Activated naive CD4-positive, alpha-beta T cell treated with anti-CD3 and anti-CD28 coated beads, Interleukin-2, amount 10 ng/mL, durations not matched to agents 7 days and 5 days (primary cell): ENCODE results near the gene WBP2.
"Not testable (repeated sequence)": the region's sequence is repeated elsewhere in the genome, so short reads cannot be mapped to it uniquely, and the experiment has no call there.

ENCODE experiments used
- CTCF ChIA-PET: fragments of 350-600 bp; sonication (Branson Sonifier 250); formaldehyde crosslinking; loops from one replicate; lab custom pipeline; 2021; ENCODE audit warnings: antibody characterized with exemption; lab: Charles Lee
- DNase-seq: peaks from one replicate; pipeline ENCODE4 v3.0.0-alpha.2; 2020
- H3K27ac Mint-ChIP-seq: one replicate; pipeline ENCODE4 v1.8.0; 2021; ENCODE audit warnings: mild to moderate bottlenecking, moderate library complexity, mixed read lengths
- H3K27me3 Mint-ChIP-seq: one replicate; pipeline ENCODE4 v1.8.0; 2021; ENCODE audit warnings: mild to moderate bottlenecking, mixed read lengths
- H3K36me3 Mint-ChIP-seq: one replicate; pipeline ENCODE4 v1.8.0; 2021; ENCODE audit warnings: mixed read lengths
- H3K4me1 Mint-ChIP-seq: one replicate; pipeline ENCODE4 v1.8.0; 2021; ENCODE audit warnings: mixed read lengths
- H3K4me3 Mint-ChIP-seq: one replicate; pipeline ENCODE4 v1.8.0; 2021; ENCODE audit warnings: mild to moderate bottlenecking, moderate library complexity, mixed read lengths
- H3K9me3 Mint-ChIP-seq: one replicate; pipeline ENCODE4 v1.8.0; 2021; ENCODE audit warnings: mixed read lengths

The WBP2 gene

DNA sequence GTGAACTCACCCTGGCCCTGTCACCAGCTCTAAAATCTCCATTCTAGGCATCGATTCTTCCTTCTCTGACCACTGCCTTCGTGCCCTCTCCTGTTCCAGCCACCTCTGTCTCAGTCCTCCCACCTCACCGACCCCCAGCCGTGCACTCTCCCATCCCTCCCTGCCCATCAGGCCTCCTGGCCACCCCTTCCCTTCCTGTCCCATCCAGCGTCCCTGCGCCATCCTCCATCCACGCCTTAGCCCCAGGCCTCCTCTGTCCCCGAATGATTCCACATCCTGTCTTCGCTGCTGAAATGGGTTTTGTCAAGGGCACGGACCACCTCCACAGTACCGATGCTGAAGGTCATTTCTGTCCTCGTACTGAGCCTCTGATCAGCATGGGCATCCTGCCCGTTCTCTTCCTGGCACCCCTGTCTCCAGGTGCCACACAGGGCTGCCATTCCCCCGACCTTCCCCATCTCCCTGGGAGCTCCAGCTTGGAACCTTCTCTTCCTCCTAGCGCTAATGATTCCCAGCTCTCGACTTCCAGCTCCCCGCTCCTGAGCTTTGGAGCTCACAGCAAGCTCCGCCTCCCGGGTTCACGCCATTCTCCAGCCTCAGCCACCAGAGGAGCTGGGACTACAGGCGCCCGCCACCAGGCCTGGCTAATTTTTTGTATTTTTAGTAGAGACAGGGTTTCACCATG is 39.1 kb upstream of the WBP2 start:
- Mint-ChIP-seq H3K4me1 (peaks cover 26% of the 10 kb centered on the region), H3K36me3 (peaks cover 22% of the 10 kb centered on the region), H3K9me3 (no peaks in the 10 kb centered on the region), H3K27ac (peak overlapping the region; percentile 28), H3K4me3 (peak overlapping the region; percentile 19), H3K27me3 (no peaks in the 10 kb centered on the region)
- no peak for DNase-seq
- CTCF ChIA-PET = interaction anchor here (1.1 to 3.9 kb wide), 4 partner anchors 32 to 261 kb away, joined by 3 to 30 read pairs (median 4); partner anchors contain the start of gene SMIM5

DNA sequence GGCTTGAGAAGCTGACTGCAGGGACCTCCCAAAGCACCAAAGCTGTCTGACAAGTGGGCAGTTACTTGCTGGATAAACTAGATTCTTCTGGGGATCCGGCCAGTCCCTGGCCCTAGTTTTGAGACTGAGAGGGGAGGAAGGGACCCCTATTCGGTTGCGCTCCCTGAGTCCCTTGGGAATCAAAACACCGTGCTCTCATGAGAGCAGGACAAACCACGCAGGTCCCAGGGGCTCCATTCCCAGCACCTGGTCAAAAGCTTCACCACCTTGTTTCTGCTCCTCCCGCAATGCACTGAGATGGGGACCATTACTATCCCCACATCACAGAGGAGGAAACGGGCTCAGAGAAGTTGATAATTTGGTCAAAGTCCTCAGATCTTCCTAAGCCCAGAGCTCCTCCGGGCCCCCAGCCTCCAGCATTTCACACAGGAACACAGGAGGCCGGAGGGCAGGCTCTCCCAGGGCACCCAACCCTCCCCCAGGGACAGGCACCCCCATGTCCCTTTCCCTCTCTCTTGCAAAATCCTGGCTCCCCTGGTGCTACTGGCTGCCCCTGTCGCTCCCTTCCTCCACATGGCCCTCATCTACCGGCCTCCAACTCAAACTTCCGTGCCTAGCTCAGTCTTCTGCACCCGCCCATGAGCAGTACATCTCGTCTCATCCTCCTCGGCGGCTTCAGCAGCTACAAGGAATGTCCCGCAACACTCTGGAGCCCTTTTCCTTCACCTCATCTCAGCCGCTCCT is 38.3 kb upstream of the WBP2 start:
- H3K36me3 Mint-ChIP-seq = peaks cover 18% of the 10 kb centered on the region
- H3K4me1 Mint-ChIP-seq = peaks cover 26% of the 10 kb centered on the region
- H3K4me3 Mint-ChIP-seq = no peak overlapping the region
- CTCF ChIA-PET = interaction anchor here (1.1 kb wide), 3 partner anchors 31 to 260 kb away, joined by 3 to 4 read pairs (median 3); partner anchors contain the start of gene SMIM5
- H3K9me3 Mint-ChIP-seq = no peaks in the 10 kb centered on the region
- peak overlapping the region; percentile 28 for H3K27ac Mint-ChIP-seq
- DNase-seq = no peak
- H3K27me3 Mint-ChIP-seq = no peaks in the 10 kb centered on the region

DNA sequence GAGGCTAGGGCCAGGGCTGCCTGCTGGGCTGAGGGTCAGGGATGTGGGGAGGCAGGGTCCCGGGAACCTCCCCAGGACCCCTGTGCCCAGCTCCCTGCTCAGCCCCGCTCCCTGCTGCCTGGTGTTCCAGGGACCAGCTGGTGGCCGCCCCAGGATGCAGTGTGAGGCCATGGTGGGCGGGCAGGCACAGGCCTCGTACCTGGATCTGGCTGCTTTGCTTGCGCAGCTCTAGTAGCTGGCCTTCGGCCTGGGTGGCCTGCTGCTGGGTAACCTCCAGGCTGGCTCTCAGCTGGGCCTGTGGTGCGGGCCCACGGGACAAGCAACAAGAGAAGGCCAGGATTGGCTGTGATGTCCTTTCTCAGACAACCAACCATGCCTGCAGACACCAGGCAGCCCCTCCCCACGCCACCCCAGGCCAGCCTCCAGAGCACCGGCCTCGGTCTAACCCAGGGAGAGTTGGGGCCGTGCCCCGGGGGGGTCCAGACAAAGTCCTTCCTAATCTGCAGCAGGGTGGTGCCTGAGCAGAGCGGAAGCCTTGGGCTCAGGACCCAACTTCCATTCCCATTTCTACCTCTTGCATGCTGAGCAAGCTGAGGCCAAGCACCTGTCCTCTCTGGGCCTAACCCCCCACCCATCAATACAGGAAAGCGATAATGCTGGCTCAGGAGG is 37.6 kb upstream of the WBP2 start:
- CTCF ChIA-PET = interaction anchor here (1.1 kb wide), 2 partner anchors 31 to 259 kb away, joined by 3 to 4 read pairs; partner anchors contain the start of gene SMIM5

DNA sequence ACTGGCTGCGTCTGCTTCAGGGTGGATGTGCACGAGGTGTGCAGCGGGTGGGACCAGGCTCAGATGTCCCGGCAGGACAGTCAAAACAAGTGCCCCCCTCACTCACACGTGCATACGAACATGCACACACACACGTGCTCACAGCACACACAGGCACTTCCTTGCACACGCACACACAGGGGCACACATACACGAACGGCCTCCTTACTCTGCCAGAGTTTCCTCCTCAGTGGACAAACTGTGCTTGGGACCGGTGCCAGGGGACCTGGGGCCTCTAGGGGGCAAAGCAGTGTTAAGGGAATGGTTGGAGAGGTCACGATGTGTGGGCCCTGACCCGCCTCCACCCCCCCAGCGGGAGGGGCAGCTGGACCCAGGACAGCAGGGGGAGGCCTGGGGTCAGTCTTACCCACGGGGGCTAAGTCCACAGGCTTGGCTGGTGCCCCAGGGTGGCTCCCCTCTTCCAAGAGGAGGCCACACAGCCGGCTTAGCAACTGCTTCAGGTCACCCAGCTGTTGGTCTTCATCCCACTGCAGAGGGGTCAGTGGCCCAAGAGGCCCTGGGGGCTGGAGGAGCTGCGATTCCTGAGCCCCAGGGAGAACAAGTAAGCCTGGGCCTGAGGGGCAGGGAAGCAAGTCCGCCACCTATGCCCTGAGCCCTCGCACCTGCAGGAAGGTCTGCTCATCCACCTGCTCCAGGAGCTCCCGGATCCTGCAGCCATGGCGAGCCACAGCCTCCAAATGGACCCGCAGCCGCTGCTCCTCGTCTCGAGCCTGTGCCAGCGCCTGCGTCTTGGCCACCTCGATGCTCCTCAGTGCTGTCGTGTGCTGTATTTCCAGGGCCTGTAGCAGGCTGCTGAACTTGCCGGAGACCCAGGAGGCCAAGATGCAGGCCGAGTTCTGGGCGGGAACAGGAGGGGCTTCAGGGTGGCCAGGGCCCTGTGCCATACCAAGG is 36.7 kb upstream of the WBP2 start:
- CTCF ChIA-PET = no interaction called here
- no peak overlapping the region for H3K27ac Mint-ChIP-seq
- no peak overlapping the region for H3K4me3 Mint-ChIP-seq
- no peak for DNase-seq
- no peaks in the 10 kb centered on the region for H3K27me3 Mint-ChIP-seq
- peaks cover 20% of the 10 kb centered on the region for H3K4me1 Mint-ChIP-seq
- no peaks in the 10 kb centered on the region for H3K9me3 Mint-ChIP-seq
- H3K36me3 Mint-ChIP-seq = peaks cover 15% of the 10 kb centered on the region

More for the DNA sequence above, 37.6 kb upstream of the WBP2 start:
- Mint-ChIP-seq H3K36me3 (peaks cover 18% of the 10 kb centered on the region), H3K27me3 (no peaks in the 10 kb centered on the region), H3K9me3 (no peaks in the 10 kb centered on the region), H3K4me1 (peaks cover 26% of the 10 kb centered on the region), H3K27ac (no peak overlapping the region), H3K4me3 (no peak overlapping the region)
- no peak for DNase-seq

DNA sequence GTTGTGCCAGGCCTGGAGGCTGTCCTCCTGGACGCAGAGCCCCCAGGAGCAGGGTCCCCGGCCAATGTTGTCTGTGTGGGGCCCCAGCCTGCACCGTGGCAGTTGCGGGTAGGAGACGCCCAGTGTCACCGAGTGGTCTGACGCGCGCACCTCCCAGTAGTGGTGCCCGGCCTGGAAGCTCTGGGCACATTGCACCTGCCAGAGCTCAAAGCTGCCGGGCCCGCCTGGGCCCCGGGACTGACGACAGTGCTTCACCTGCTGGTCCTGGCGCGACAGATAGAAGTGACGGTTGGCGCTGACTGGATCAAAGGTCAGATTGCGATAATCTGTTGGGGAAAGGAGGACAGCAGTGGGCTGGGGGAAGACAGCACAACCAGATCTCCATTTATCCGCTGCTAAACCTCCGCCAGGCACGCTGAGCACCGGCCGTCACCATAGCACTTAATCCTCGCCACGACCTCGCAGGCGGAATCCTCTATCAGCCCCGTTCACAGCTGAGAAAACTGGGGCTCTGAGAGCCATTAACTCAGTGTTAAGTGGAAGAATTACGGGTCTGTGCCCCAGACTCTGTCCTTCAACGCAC is 36.0 kb upstream of the WBP2 start:
- H3K36me3 Mint-ChIP-seq = peaks cover 15% of the 10 kb centered on the region
- DNase-seq = no peak
- H3K27ac Mint-ChIP-seq = no peak overlapping the region
- CTCF ChIA-PET = no interaction called here
- no peaks in the 10 kb centered on the region for H3K9me3 Mint-ChIP-seq
- H3K4me1 Mint-ChIP-seq = peaks cover 20% of the 10 kb centered on the region
- no peaks in the 10 kb centered on the region for H3K27me3 Mint-ChIP-seq
- no peak overlapping the region for H3K4me3 Mint-ChIP-seq

DNA sequence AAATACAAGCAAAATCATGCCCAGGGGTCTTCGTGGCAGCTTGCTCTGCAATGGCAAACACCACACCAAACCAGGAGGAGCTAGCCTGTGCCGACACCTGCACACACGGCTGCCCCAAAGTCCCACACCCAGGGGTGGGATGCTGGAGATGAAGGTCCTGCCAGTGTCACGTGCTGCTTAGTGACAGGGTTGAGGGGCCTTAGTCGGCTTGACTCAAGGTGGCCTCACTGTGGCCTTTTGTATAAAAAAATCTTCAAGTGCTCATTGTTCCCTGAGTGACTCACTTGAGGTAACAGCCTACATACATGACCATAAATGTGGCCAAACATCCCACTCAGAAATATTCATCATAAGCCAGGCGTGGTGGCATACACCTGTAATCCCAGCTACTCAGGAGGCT is 34.3 kb upstream of the WBP2 start:
- Mint-ChIP-seq H3K27me3 (no peaks in the 10 kb centered on the region), H3K27ac (no peak overlapping the region), H3K4me3 (no peak overlapping the region), H3K4me1 (peaks cover 9% of the 10 kb centered on the region), H3K9me3 (no peaks in the 10 kb centered on the region), H3K36me3 (peaks cover 10% of the 10 kb centered on the region)
- CTCF ChIA-PET = interaction anchor here (0.8 to 1.2 kb wide), 4 partner anchors 9 to 86 kb away, joined by 3 read pairs; no protein-coding TSS in a partner anchor
- DNase-seq = no peak

DNA sequence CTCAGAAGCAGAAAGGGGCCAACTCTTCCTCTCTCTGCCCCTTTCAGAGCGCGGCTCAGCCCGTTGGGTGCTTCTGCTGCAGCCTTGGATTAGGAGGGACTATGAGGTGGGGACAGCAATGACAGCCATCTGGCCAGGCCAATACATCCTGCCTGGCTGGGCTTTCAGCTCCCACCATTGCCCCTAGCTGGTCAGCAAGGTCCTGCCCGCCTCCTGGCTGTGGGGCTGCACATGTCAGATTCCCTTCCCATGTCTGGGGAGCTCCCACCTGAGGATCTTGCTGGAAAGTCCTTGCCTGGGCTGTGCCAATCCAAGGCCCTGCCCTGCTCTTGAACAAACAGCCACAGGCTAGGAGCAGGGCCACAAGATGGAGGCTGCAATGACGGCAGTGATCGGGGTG is 33.3 kb upstream of the WBP2 start:
- no peak overlapping the region for H3K4me3 Mint-ChIP-seq
- H3K27ac Mint-ChIP-seq = no peak overlapping the region
- no peak for DNase-seq
- peaks cover 10% of the 10 kb centered on the region for H3K36me3 Mint-ChIP-seq
- CTCF ChIA-PET = interaction anchor here (1.0 to 1.3 kb wide), 3 partner anchors 8 to 27 kb away, joined by 3 to 5 read pairs (median 3); partner anchors contain the start of genes TRIM47 and TRIM65
- no peaks in the 10 kb centered on the region for H3K9me3 Mint-ChIP-seq
- no peaks in the 10 kb centered on the region for H3K4me1 Mint-ChIP-seq
- H3K27me3 Mint-ChIP-seq = no peaks in the 10 kb centered on the region

DNA sequence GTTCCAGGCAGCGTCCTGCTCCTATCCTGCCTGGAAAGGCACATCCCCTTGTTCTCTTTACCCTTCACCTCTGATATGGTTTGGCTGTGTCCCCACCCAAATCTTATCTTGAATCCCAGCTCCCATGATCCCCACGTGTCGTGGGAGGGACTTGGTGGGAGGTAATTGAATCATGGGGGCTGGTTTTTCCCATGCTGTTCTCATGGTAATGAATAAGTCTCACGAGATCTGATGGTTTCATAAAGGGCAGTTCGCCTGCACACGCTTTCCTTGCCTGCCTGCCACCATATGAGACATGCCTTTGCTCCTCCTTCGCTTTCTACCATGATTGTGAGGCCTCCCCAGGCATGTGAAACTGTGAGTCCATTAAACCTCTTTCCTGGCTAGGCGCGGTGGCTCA is 30.7 kb upstream of the WBP2 start:
- Mint-ChIP-seq H3K27me3 (peaks cover 23% of the 10 kb centered on the region), H3K4me1 (peaks cover 16% of the 10 kb centered on the region)
- not testable (repeated sequence) for H3K9me3 Mint-ChIP-seq, H3K36me3 Mint-ChIP-seq, H3K27ac Mint-ChIP-seq, DNase-seq, H3K4me3 Mint-ChIP-seq
- CTCF ChIA-PET = interaction anchor here (1.3 to 1.7 kb wide), 2 partner anchors 10 to 38 kb away, joined by 3 read pairs; no protein-coding TSS in a partner anchor

DNA sequence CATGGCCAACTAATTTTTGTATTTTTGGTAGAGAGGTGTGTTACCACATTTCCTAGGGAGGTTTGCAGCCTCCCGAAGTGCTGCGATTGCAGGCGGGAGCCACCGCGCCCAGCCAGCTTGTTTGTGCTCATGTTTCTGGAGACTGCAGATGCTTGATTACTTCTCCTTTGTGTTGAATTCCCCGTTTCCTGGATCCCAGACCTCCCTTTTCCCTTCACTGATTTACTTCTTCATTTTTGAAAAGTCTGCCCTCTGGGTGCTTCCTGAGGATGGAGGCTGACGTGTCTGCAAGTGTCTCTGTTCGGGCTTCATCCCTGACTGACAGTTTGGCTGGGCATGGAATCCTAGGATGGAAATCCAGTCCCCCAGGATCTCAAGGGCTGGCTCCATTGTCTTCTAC is 30.3 kb upstream of the WBP2 start:
- no peak for DNase-seq
- Mint-ChIP-seq H3K36me3 (peaks cover 4% of the 10 kb centered on the region), H3K9me3 (no peaks in the 10 kb centered on the region), H3K27ac (no peak overlapping the region), H3K27me3 (peaks cover 28% of the 10 kb centered on the region), H3K4me1 (peaks cover 16% of the 10 kb centered on the region), H3K4me3 (no peak overlapping the region)
- CTCF ChIA-PET = interaction anchor here (1.3 to 1.7 kb wide), 2 partner anchors 10 to 37 kb away, joined by 3 read pairs; no protein-coding TSS in a partner anchor

DNA sequence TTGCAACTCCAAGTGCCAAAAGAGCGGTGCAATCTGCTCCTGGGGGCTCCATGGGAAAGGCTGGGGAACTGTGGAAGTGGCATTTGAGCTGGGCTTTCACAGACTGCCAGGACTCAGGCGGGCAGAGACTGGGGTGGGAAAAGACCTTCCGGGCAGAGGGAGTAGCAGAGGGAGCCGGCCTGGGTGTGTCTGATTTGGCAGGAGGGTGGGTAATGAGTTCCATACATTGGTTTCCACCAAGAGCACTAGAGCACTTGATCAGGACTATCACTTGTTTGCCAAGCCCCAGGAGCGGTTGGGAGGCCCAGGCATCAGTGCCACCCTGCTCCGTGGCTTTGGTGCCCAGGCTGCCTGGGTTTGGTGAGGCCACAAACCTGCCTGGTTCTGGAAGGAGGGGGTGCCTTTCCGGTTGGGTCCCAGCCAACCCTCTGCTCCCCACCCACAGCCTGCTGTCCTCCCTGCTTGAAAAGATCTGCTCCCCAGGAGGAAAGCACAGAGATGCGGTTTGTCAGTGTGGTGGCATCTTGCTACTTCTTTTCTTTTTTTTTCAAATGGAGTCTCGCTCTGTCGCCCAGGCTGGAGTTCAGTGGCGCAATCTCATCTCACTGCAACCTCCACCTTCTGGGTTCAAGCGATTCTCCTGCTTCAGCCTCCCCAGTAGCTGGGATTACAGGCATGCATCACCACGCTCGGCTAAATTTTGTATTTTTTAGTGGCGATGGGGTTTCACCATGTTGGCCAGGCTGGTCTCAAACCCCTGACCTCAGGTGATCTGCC is 26.7 kb upstream of the WBP2 start:
- CTCF ChIA-PET = interaction anchor here (1.0 to 9.2 kb wide), 3 partner anchors 16 to 34 kb away, joined by 3 to 103 read pairs (median 56); partner anchors contain the start of genes TRIM65 and WBP2
- H3K27ac Mint-ChIP-seq = peak overlapping the region; percentile 28
- no peak overlapping the region for H3K4me3 Mint-ChIP-seq
- peaks cover 52% of the 10 kb centered on the region for H3K27me3 Mint-ChIP-seq
- H3K36me3 Mint-ChIP-seq = peaks cover 2% of the 10 kb centered on the region
- no peak for DNase-seq
- peaks cover 29% of the 10 kb centered on the region for H3K4me1 Mint-ChIP-seq
- H3K9me3 Mint-ChIP-seq = no peaks in the 10 kb centered on the region

DNA sequence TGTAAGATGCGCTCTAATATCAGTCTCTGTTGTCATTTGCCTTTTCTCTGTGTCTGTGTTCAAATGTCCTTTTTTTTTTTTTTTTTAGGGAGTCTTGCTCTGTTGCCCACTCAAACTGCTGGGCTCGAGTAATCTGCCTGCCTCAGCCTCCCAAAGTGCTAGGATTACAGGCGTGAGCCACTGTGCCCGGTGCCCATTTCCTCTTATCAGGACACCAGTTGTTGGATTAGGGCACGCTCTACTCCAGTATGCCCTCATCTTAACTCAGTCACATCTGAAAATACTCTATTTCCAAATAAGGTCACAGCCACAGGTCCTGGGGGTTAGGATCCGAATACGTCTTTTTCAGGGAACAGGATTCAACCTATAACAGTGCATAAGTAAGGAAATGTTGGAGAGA is 25.1 kb upstream of the WBP2 start:
- Mint-ChIP-seq H3K9me3 (no peaks in the 10 kb centered on the region), H3K27ac (no peak overlapping the region), H3K4me1 (peaks cover 45% of the 10 kb centered on the region), H3K27me3 (peaks cover 52% of the 10 kb centered on the region), H3K36me3 (peaks cover 7% of the 10 kb centered on the region), H3K4me3 (peak overlapping the region; percentile 31)
- CTCF ChIA-PET = interaction anchor here (1.1 to 9.2 kb wide), 3 partner anchors 10 to 22 kb away, joined by 3 to 103 read pairs (median 56); partner anchors contain the start of genes TRIM65 and WBP2
- no peak for DNase-seq
